GM20000 (cell line): ENCODE data around the gene ADAMTS2.

ENCODE experiments used
- DNase-seq: peaks from one replicate; pipeline ENCODE4 v3.0.0; 2012; ENCODE audit warnings: low spot score
- CTCF ChIP-seq: IDR thresholded peaks from 2 replicates; pipeline ENCODE4 v1.5.1; 2012; ENCODE audit warnings: mild to moderate bottlenecking, control low read depth; ENCODE audit errors: extremely low read depth, missing control alignments

Gene ADAMTS2

GRCh38 chr5:179229331-179229831, 115.9 kb downstream of the ADAMTS2 start:
- no peak for TF ChIP-seq CTCF

GRCh38 chr5:179228341-179229121, 116.7 kb downstream of the ADAMTS2 start:
- no peak for DNase-seq
- TF ChIP-seq CTCF, result no peak

More at GRCh38 chr5:179229331-179229831, 115.9 kb downstream of the ADAMTS2 start:
- DNase-seq, result no peak

- no peak for TF ChIP-seq CTCF
- no peak for DNase-seq
These were observed 117.5 kb downstream of the ADAMTS2 start for GRCh38 chr5:179227580-179228311.

GRCh38 chr5:179227229-179227579, 118.1 kb downstream of the ADAMTS2 start:
- DNase-seq, result no peak
- TF ChIP-seq CTCF, result no peak

- no peak for DNase-seq
- TF ChIP-seq CTCF, result no peak
These were observed 118.6 kb downstream of the ADAMTS2 start for GRCh38 chr5:179226696-179227095.

- DNase-seq, result no peak
- TF ChIP-seq CTCF, result no peak
These were observed 119.9 kb downstream of the ADAMTS2 start for GRCh38 chr5:179225387-179225786.

GRCh38 chr5:179224741-179225140, 120.5 kb downstream of the ADAMTS2 start:
- DNase-seq, result no peak
- no peak for TF ChIP-seq CTCF
